HepG2 (cell line): ENCODE results near the gene PRSS12. TPM values are rescaled to one million over a fixed set of nuclear protein-coding genes. Genes with fewer than 3 reads are reported as not detected.

Experiments used
- ATAC-seq: fragments of 200-7000 bp; cut with Tn5 transposase; 3 replicates; pipeline ENCODE4 v1.9.1; 2020; ENCODE audit warnings: mild to moderate bottlenecking, moderate library complexity
- BruUV-seq: library from RNA; stranded (reverse); fragments of 400-500 nt; replicated peaks from 2 replicates; lab custom pipeline; 2021; lab: Mats Ljungman, UMichigan
- CTCF ChIA-PET: fragments of 300-600 bp; formaldehyde crosslinking; extraction: SDS; loops from one replicate; lab custom pipeline; 2021; ENCODE audit warnings: low total read pairs, inconsistent platforms, low intra/inter-chr PET ratio; lab: Yijun Ruan, JAX
- POLR2A ChIA-PET: fragments of 350-600 bp; sonication (Branson Sonifier 250); formaldehyde crosslinking; loops from one replicate; lab custom pipeline; 2020; ENCODE audit warnings: antibody characterized with exemption, inconsistent platforms; lab: Yijun Ruan, JAX
- DNase-seq: peaks from one replicate; pipeline ENCODE4 v3.0.0-alpha.2; 2015; ENCODE audit warnings: low spot score
- FAIRE-seq: peaks from 3 replicates; lab custom pipeline; 2011; peaks lifted over from hg19 to GRCh38; lab: Jason Lieb, UNC
- H2AFZ ChIP-seq: one replicate; pipeline ENCODE4 v1.6.1; 2011; ENCODE audit warnings: low read length, inconsistent platforms
- H3K27ac ChIP-seq: fragments of 300-600 bp; 3 replicates; pipeline ENCODE4 v1.8.0; 2011; ENCODE audit warnings: mixed run types, mild to moderate bottlenecking, mixed read lengths, low read length, inconsistent platforms; ENCODE audit not compliant: insufficient read depth; ENCODE audit errors: extremely low read length
- H3K27me3 ChIP-seq, 2 experiments: fragments of 200-600 bp in 1 of 2; 2 replicates in 1 of 2; 3 replicates in 1 of 2; pipeline versions ENCODE4 v1.6.0 to v1.8.0; 2011; ENCODE audit warnings: low read length in 2 of 2, mild to moderate bottlenecking in 2 of 2, moderate library complexity in 2 of 2, inconsistent platforms in 1 of 2; ENCODE audit not compliant: insufficient read depth in 2 of 2, control insufficient read depth in 1 of 2
- H3K36me3 ChIP-seq, 2 experiments: fragments of 200-600 bp in 1 of 2; replicated peaks in 1 of 2; 2 replicates in 1 of 2; 3 replicates in 1 of 2; pipeline versions ENCODE4 v1.5.1 to v1.8.0; 2011; ENCODE audit warnings: low read length in 2 of 2, inconsistent platforms in 1 of 2; ENCODE audit not compliant: insufficient read depth in 2 of 2, control insufficient read depth in 1 of 2
- H3K4me1 ChIP-seq: 2 replicates; pipeline ENCODE4 v1.5.1; 2012; ENCODE audit warnings: low read length, inconsistent platforms; ENCODE audit not compliant: insufficient read depth
- H3K4me2 ChIP-seq: 2 replicates; pipeline ENCODE4 v1.6.0; 2011; ENCODE audit warnings: low read depth, low read length, inconsistent platforms
- H3K4me3 ChIP-seq, 3 experiments: fragments of 200-600 bp in 1 of 3; sonication (generic), shearing (Covaris generic) in 1 of 3; replicated peaks in 1 of 3; 2 replicates each; pipeline ENCODE4 v1.5.1; 2011 to 2016; ENCODE audit warnings: low read length in 3 of 3, inconsistent platforms in 2 of 3, low read depth in 2 of 3, mild to moderate bottlenecking in 2 of 3, control low read depth in 1 of 3, mixed read lengths in 1 of 3; ENCODE audit not compliant: insufficient read depth in 1 of 3
- H3K79me2 ChIP-seq: one replicate; pipeline ENCODE4 v1.6.1; 2011; ENCODE audit warnings: low read length, inconsistent platforms; ENCODE audit not compliant: insufficient read depth
- H3K9ac ChIP-seq: 2 replicates; pipeline ENCODE4 v1.6.0; 2011; ENCODE audit warnings: mild to moderate bottlenecking, low read depth, low read length, inconsistent platforms; ENCODE audit not compliant: insufficient read depth
- H3K9me3 ChIP-seq: 2 replicates; pipeline ENCODE4 v1.5.1; 2012; ENCODE audit warnings: mild to moderate bottlenecking, low read length
- H4K20me1 ChIP-seq: 2 replicates; pipeline ENCODE4 v1.6.0; 2011; ENCODE audit warnings: inconsistent platforms, mild to moderate bottlenecking, low read length, moderate library complexity; ENCODE audit not compliant: insufficient read depth
- FIP1L1 ChIP-seq: fragments of 200-400 bp; formaldehyde crosslinking; IDR thresholded peaks from 2 replicates; pipeline ENCODE4 v1.6.1; 2018; ENCODE audit warnings: low read depth, mild to moderate bottlenecking, low read length, moderate library complexity, borderline replicate concordance; ENCODE audit not compliant: insufficient read depth
- FOXO4 ChIP-seq: sonication (generic); formaldehyde crosslinking; conservative IDR thresholded peaks from 2 replicates; pipeline ENCODE4 v1.8.1; 2023; ENCODE audit warnings: missing genetic modification reagents
- GABPA ChIP-seq, 2 experiments: IDR thresholded peaks; 2 replicates each; pipeline ENCODE4 v1.6.1; 2011 to 2016; ENCODE audit warnings: low read depth in 2 of 2, low read length in 1 of 2, missing biosample characterization in 1 of 2, missing genetic modification characterization in 1 of 2
- TIGD3 ChIP-seq: sonication (generic); formaldehyde crosslinking; IDR thresholded peaks from 2 replicates; pipeline ENCODE4 v1.5.1; 2020; ENCODE audit warnings: mild to moderate bottlenecking, missing genetic modification reagents, borderline replicate concordance
- ZNF256 ChIP-seq: sonication (generic); formaldehyde crosslinking; conservative IDR thresholded peaks from 2 replicates; pipeline ENCODE4 v1.4.0; 2020; ENCODE audit warnings: missing genetic modification reagents
- WGBS: methylation state at CpG from one replicate; pipeline ENCODE4 v1.1.6; 2017; ENCODE audit warnings: low lambda C conversion rate; 5-methylcytosine and 5-hydroxymethylcytosine counted together
- in situ Hi-C: cut with HindIII; loops from 2 replicates; pipeline ENCODE4 v1.10.0; 2017; ENCODE audit warnings: low pct_unique_long_range_greater_than_20kb; ENCODE audit not compliant: extremely low pct_ligation_motif_present
- intact Hi-C: fragments of 100-400 bp; cut with micrococcal nuclease; formaldehyde crosslinking; loops from one replicate; pipeline ENCODE4 v1.10.0; 2022; ENCODE audit not compliant: unreplicated experiment
- polyA plus RNA-seq, 8 experiments: library from polyadenylated mRNA; depleted of rRNA in 3 of 8; stranded (reverse) in 7 of 8; unstranded in 1 of 8; fragments of >200 nt; fragmentation: Illumina TruSeq in 4 of 8; extraction: Trizol in 4 of 8; gene quantifications; 2 replicates each; pipeline versions ENCODE4 v1.2.1 to v1.2.3, GENCODE V29; 2011 to 2016; ENCODE audit warnings: low read depth in 4 of 8, missing spikeins in 1 of 8, mixed read lengths in 1 of 8; ENCODE audit not compliant: insufficient read depth in 1 of 8
- total RNA-seq, 5 experiments: library from RNA; depleted of rRNA; stranded (reverse); fragments of >200 nt; fragmentation: Illumina TruSeq; extraction: Trizol; gene quantifications; 2 replicates each; pipeline ENCODE4 v1.2.3, GENCODE V29; 2016; ENCODE audit warnings: low read depth in 1 of 5

PRSS12 gene
- total and polyA plus RNA-seq, 2 of the 13 experiments (the other 11 are each of a cell fraction or from before 2014, with no cell fraction given), result 0.02 TPM; not detected in 1

- no peak overlapping the region for H3K9ac ChIP-seq
- H3K36me3 ChIP-seq, result no peaks in the 10 kb centered on the region
- H2AFZ ChIP-seq, result no peak overlapping the region
- under 1% methylated on average over 3 of the region's 3 CpGs for WGBS
- ChIA-PET CTCF (no interaction called here), POLR2A (no interaction called here)
- in situ Hi-C loops, result no loop called here
- no peak overlapping the region for H3K4me3 ChIP-seq
- peaks cover 0 to 2% of the 10 kb centered on the region in 2 experiments; a peak in 1 of 5 replicates for H3K27me3 ChIP-seq
- no peak overlapping the region for H3K4me2 ChIP-seq
- DNase-seq (no peak), ATAC-seq (no peak), FAIRE-seq (no peak)
- TF ChIP-seq GABPA (IDR thresholded peaks at IDR 0.05; ENCODE audit: low read depth, low read length), result no peak
- TF ChIP-seq GABPA (CRISPR knock-in tag; IDR thresholded peaks at IDR 0.05; ENCODE audit: low read depth), result no peak
- no peak for TF ChIP-seq FIP1L1
- TF ChIP-seq FOXO4 (CRISPR knock-in tag), result no peak
- H3K9me3 ChIP-seq, result no peaks in the 10 kb centered on the region
- H3K79me2 ChIP-seq, result no peaks in the 10 kb centered on the region
- intact Hi-C loops, result no loop called here
- BruUV-seq, result no TSS peak
- no peak overlapping the region for H3K27ac ChIP-seq
- H4K20me1 ChIP-seq, result no peaks in the 10 kb centered on the region
- no peaks in the 10 kb centered on the region for H3K4me1 ChIP-seq
These were observed 7.3 kb upstream of the PRSS12 start for GRCh38 chr4:118360106-118360505.

- in situ Hi-C loops, result no loop called here
These were observed 4.8 kb upstream of the PRSS12 start for GRCh38 chr4:118357601-118358000.

More at GRCh38 chr4:118357601-118358000, 4.8 kb upstream of the PRSS12 start:
- ChIA-PET POLR2A (no interaction called here), CTCF (no interaction called here)
- ATAC-seq (no peak), DNase-seq (no peak), FAIRE-seq (no peak)
- Histone ChIP-seq H4K20me1 (no peaks in the 10 kb centered on the region), H3K4me1 (peaks cover 7% of the 10 kb centered on the region; the same call in 1 of the 2 replicates), H3K9ac (no peak overlapping the region), H3K79me2 (no peaks in the 10 kb centered on the region), H3K27me3 (peaks cover 2 to 23% of the 10 kb centered on the region in 2 experiments; a peak in 3 of 5 replicates), H3K4me2 (no peak overlapping the region), H3K27ac (no peak overlapping the region), H3K4me3 (no peak overlapping the region), H2AFZ (no peak overlapping the region), H3K9me3 (no peaks in the 10 kb centered on the region), H3K36me3 (no peaks in the 10 kb centered on the region)
- TF ChIP-seq ZNF256, result no peak
- TF ChIP-seq TIGD3 (CRISPR knock-in tag), result no peak
- no TSS peak for BruUV-seq
- 44% methylated on average over 2 of the region's 2 CpGs for WGBS
- intact Hi-C loops, result no loop called here
